VCaP (cell line): Measurements from ENCODE around the gene HTRA1.
A peak's percentile ranks its signal among the peaks of the same experiment; 100 is the strongest.

Experiments
- H3K27ac ChIP-seq: fragments of 450-650 bp; 2 replicates; pipeline ENCODE4 v1.5.1; 2017
- CTCF ChIP-seq: fragments of 450-650 bp; conservative IDR thresholded peaks from 2 replicates; pipeline ENCODE4 v1.5.1; 2017; ENCODE audit warnings: mild to moderate bottlenecking, moderate library complexity

Gene HTRA1

GRCh38 chr10:122421742-122422141 lies 39.6 kb upstream of the HTRA1 start:
- H3K27ac ChIP-seq = no peak overlapping the region
- TF ChIP-seq CTCF = no peak

- no peak for TF ChIP-seq CTCF
These were observed 38.9 kb upstream of the HTRA1 start for GRCh38 chr10:122422266-122422989.

GRCh38 chr10:122424059-122424458 lies 37.3 kb upstream of the HTRA1 start:
- H3K27ac ChIP-seq = no peak overlapping the region
- TF ChIP-seq CTCF = no peak

More at GRCh38 chr10:122422266-122422989, 38.9 kb upstream of the HTRA1 start:
- H3K27ac ChIP-seq = no peak overlapping the region

GRCh38 chr10:122426829-122427228 lies 34.5 kb upstream of the HTRA1 start:
- no peak overlapping the region for H3K27ac ChIP-seq
- TF ChIP-seq CTCF = no peak

GRCh38 chr10:122427280-122427679 lies 34.1 kb upstream of the HTRA1 start:
- no peak for TF ChIP-seq CTCF
- no peak overlapping the region for H3K27ac ChIP-seq

- no peak overlapping the region for H3K27ac ChIP-seq
- TF ChIP-seq CTCF = peak; percentile 63
These were observed 26.0 kb upstream of the HTRA1 start for GRCh38 chr10:122435212-122435827.

GRCh38 chr10:122441961-122442360 lies 19.4 kb upstream of the HTRA1 start:
- no peak for TF ChIP-seq CTCF
- no peak overlapping the region for H3K27ac ChIP-seq
